SH-SY5Y (cell line): ENCODE results near the gene KRTAP5-3.

Source experiments
- GATA2 ChIP-seq: IDR thresholded peaks from 2 replicates; pipeline ENCODE4 v1.6.1; 2011; ENCODE audit warnings: mild to moderate bottlenecking, low read depth, low read length
- GATA3 ChIP-seq: IDR thresholded peaks from 2 replicates; pipeline ENCODE4 v1.6.1; 2011; ENCODE audit warnings: low read depth, mild to moderate bottlenecking, low read length, moderate library complexity

Gene KRTAP5-3

GRCh38 chr11:1573903-1574237, 34.4 kb downstream of the KRTAP5-3 start:
- TF ChIP-seq GATA3 (no peak), GATA2 (no peak)

GRCh38 chr11:1573077-1573902, 35.0 kb downstream of the KRTAP5-3 start:
- TF ChIP-seq GATA2 (no peak), GATA3 (no peak)

GRCh38 chr11:1572197-1573076, 35.8 kb downstream of the KRTAP5-3 start, which contains the start of gene DUSP8:
Gene DUSP8, minus strand, starts transcription at chr11:1572271. Its CDS starts 6,445 bp downstream, at chr11:1565826.
- TF ChIP-seq GATA3 (no peak), GATA2 (no peak)

GRCh38 chr11:1571760-1572196, 36.5 kb downstream of the KRTAP5-3 start:
- no peak for TF ChIP-seq GATA2
- TF ChIP-seq GATA3 = no peak

- TF ChIP-seq GATA3 (no peak), GATA2 (no peak)
Measured at GRCh38 chr11:1570896-1571759, 37.1 kb downstream of the KRTAP5-3 start.

- TF ChIP-seq GATA3 (no peak), GATA2 (no peak)
Measured at GRCh38 chr11:1570531-1570895, 37.8 kb downstream of the KRTAP5-3 start.

- TF ChIP-seq GATA3 (no peak), GATA2 (no peak)
Measured at GRCh38 chr11:1570001-1570453, 38.2 kb downstream of the KRTAP5-3 start.

GRCh38 chr11:1569251-1569780, 38.9 kb downstream of the KRTAP5-3 start:
- TF ChIP-seq GATA2 = no peak
- no peak for TF ChIP-seq GATA3

- no peak for TF ChIP-seq GATA3
Measured at GRCh38 chr11:1568441-1568911, 39.8 kb downstream of the KRTAP5-3 start.

GRCh38 chr11:1567721-1568100, 40.6 kb downstream of the KRTAP5-3 start:
- TF ChIP-seq GATA3 (no peak), GATA2 (no peak)

GRCh38 chr11:1567052-1567720, 41.1 kb downstream of the KRTAP5-3 start:
- TF ChIP-seq GATA2 = no peak
- TF ChIP-seq GATA3 = no peak

GRCh38 chr11:1566381-1567051, 41.7 kb downstream of the KRTAP5-3 start:
- TF ChIP-seq GATA2 (no peak), GATA3 (no peak)

- no peak for TF ChIP-seq GATA2
- no peak for TF ChIP-seq GATA3
Measured at GRCh38 chr11:1565904-1566247, 42.4 kb downstream of the KRTAP5-3 start.
